ENCODE results near the gene ZRANB3.

DNA sequence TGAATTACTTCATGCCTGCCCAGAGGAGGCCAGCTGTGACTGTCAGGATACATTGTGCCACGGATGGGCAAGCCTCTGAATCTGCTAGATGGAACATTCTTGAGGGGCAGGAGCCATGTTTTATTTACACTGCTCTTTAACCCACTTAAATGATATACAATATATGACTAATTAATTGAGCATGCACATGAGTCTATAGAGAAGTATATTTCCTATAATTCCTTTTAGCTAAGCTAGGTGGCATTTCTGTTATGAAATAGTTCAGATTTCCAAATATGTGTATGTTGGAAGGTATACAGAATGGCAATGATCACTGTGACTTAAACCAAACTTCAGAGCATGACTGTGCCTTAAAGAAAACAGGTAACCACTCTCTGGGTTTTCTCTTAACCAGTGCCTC lies 347.2 kb downstream of the ZRANB3 start:
- TF ChIP-seq, protein P1, sequence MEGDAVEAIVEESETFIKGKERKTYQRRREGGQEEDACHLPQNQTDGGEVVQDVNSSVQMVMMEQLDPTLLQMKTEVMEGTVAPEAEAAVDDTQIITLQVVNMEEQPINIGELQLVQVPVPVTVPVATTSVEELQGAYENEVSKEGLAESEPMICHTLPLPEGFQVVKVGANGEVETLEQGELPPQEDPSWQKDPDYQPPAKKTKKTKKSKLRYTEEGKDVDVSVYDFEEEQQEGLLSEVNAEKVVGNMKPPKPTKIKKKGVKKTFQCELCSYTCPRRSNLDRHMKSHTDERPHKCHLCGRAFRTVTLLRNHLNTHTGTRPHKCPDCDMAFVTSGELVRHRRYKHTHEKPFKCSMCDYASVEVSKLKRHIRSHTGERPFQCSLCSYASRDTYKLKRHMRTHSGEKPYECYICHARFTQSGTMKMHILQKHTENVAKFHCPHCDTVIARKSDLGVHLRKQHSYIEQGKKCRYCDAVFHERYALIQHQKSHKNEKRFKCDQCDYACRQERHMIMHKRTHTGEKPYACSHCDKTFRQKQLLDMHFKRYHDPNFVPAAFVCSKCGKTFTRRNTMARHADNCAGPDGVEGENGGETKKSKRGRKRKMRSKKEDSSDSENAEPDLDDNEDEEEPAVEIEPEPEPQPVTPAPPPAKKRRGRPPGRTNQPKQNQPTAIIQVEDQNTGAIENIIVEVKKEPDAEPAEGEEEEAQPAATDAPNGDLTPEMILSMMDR (conservative IDR thresholded peaks at IDR 0.05; ENCODE audit: low read depth, low read length) = no peak
- no peak for TF ChIP-seq EZH2 (IDR thresholded peaks at IDR 0.05; ENCODE audit: borderline replicate concordance, low read depth, low read length, poor library complexity, severe bottlenecking)

Measured in A673 (cell line).